OCI-LY1 (cell line): Measurements from ENCODE around the gene CIB4.

Experiments used
- H2AFZ ChIP-seq: fragments of 200-600 bp; sonication (generic), shearing (Covaris generic); 2 replicates; pipeline ENCODE4 v1.6.0; 2014; ENCODE audit warnings: antibody characterized with exemption, mild to moderate bottlenecking, low read length
- H3F3A ChIP-seq: fragments of 200-600 bp; sonication (generic), shearing (Covaris generic); 2 replicates; pipeline ENCODE4 v1.6.0; 2014; ENCODE audit warnings: mild to moderate bottlenecking, antibody characterized with exemption, low read length, moderate library complexity; ENCODE audit not compliant: insufficient read depth
- H3K27ac ChIP-seq: fragments of 200-600 bp; sonication (generic); 2 replicates; pipeline ENCODE4 v1.5.1; 2014; ENCODE audit warnings: low read length, mixed run types, mild to moderate bottlenecking, low read depth; ENCODE audit not compliant: poor library complexity, severe bottlenecking
- H3K27me3 ChIP-seq: fragments of 200-600 bp; sonication (generic); 2 replicates; pipeline ENCODE4 v1.6.0; 2014; ENCODE audit warnings: antibody characterized with exemption, mild to moderate bottlenecking, low read length, moderate library complexity; ENCODE audit not compliant: insufficient read depth
- H3K36me3 ChIP-seq: fragments of 200-600 bp; sonication (generic); 2 replicates; pipeline ENCODE4 v1.6.1; 2014; ENCODE audit warnings: mild to moderate bottlenecking, antibody characterized with exemption, low read length, moderate library complexity, mixed read lengths; ENCODE audit not compliant: insufficient read depth
- H3K4me1 ChIP-seq: fragments of 200-600 bp; sonication (generic); 2 replicates; pipeline ENCODE4 v1.5.1; 2014; ENCODE audit warnings: mild to moderate bottlenecking, low read length, moderate library complexity; ENCODE audit not compliant: insufficient read depth, severe bottlenecking
- H3K4me2 ChIP-seq: fragments of 200-600 bp; sonication (generic), shearing (Covaris generic); 2 replicates; pipeline ENCODE4 v1.6.1; 2014; ENCODE audit warnings: low read length
- H3K4me3 ChIP-seq: fragments of 200-600 bp; sonication (generic); 2 replicates; pipeline ENCODE4 v1.5.1; 2014; ENCODE audit warnings: low read length, low read depth, mild to moderate bottlenecking, mixed read lengths; ENCODE audit not compliant: poor library complexity, severe bottlenecking
- H3K79me2 ChIP-seq: fragments of 200-600 bp; shearing (Covaris generic); 2 replicates; pipeline ENCODE4 v1.6.1; 2016; ENCODE audit warnings: mixed run types, low read length, mixed read lengths; ENCODE audit not compliant: insufficient read depth
- H3K9ac ChIP-seq: fragments of 200-600 bp; sonication (generic), shearing (Covaris generic); 2 replicates; pipeline ENCODE4 v1.6.1; 2014; ENCODE audit warnings: mild to moderate bottlenecking, low read length, mixed read lengths
- H3K9me2 ChIP-seq: fragments of 200-600 bp; sonication (generic), shearing (Covaris generic); 2 replicates; pipeline ENCODE4 v1.6.1; 2014; ENCODE audit warnings: low read depth, mild to moderate bottlenecking, low read length, mixed read lengths
- H3K9me3 ChIP-seq: fragments of 200-600 bp; shearing (Covaris generic); 2 replicates; pipeline ENCODE4 v1.6.1; 2014; ENCODE audit warnings: low read length, mixed read lengths
- H4K20me1 ChIP-seq: fragments of 200-600 bp; sonication (generic), shearing (Covaris generic); 2 replicates; pipeline ENCODE4 v1.6.0; 2016; ENCODE audit warnings: mild to moderate bottlenecking, low read length; ENCODE audit not compliant: insufficient read depth
- EZH2 ChIP-seq: fragments of 200-600 bp; sonication (generic), shearing (Covaris generic); IDR thresholded peaks from 2 replicates; pipeline ENCODE4 v1.8.0; 2017; ENCODE audit warnings: borderline replicate concordance, mixed run types, mild to moderate bottlenecking, antibody characterized with exemption, low read length, moderate library complexity, mixed read lengths
- TF ChIP-seq, protein P1 (sequence below): fragments of 200-600 bp; sonication (generic), shearing (Covaris generic); IDR thresholded peaks from 2 replicates; pipeline ENCODE4 v1.5.1; 2017; ENCODE audit warnings: mild to moderate bottlenecking, antibody characterized with exemption, low read length, moderate library complexity, mixed read lengths

The CIB4 gene

DNA sequence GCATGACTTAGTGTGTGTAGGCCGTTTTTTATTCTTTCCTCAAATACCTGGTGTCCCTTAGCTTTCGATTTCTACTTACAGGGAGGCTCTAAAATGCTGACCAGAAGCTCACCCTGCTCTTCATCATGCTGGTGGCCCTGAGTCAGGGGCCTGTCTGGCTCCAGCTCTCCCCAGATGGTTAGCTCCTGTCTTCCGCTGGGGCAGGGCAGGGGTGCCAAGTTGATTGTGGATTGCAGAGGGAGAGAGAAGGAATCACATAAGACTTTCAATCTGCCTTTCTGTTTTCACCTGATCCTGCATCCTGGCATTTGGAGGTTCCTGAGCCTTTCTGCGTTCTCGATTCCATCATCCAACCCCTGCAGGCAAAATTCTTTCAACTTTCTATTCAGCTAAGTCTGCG, 4.2 kb downstream of the CIB4 start:
- TF ChIP-seq, protein P1, sequence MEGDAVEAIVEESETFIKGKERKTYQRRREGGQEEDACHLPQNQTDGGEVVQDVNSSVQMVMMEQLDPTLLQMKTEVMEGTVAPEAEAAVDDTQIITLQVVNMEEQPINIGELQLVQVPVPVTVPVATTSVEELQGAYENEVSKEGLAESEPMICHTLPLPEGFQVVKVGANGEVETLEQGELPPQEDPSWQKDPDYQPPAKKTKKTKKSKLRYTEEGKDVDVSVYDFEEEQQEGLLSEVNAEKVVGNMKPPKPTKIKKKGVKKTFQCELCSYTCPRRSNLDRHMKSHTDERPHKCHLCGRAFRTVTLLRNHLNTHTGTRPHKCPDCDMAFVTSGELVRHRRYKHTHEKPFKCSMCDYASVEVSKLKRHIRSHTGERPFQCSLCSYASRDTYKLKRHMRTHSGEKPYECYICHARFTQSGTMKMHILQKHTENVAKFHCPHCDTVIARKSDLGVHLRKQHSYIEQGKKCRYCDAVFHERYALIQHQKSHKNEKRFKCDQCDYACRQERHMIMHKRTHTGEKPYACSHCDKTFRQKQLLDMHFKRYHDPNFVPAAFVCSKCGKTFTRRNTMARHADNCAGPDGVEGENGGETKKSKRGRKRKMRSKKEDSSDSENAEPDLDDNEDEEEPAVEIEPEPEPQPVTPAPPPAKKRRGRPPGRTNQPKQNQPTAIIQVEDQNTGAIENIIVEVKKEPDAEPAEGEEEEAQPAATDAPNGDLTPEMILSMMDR, result no peak
- TF ChIP-seq EZH2, result no peak
- Histone ChIP-seq H3K36me3 (no peaks in the 10 kb centered on the region), H3K4me3 (no peak overlapping the region), H3K9me3 (no peaks in the 10 kb centered on the region), H4K20me1 (no peaks in the 10 kb centered on the region), H3K27ac (no peak overlapping the region), H3K9ac (no peak overlapping the region), H3K27me3 (0 out of 2 replicates have a peak, but pooled peaks cover 5% of the 10 kb centered on the region), H3K4me1 (no peaks in the 10 kb centered on the region), H3K79me2 (no peaks in the 10 kb centered on the region), H3K4me2 (no peak overlapping the region), H3K9me2 (no peaks in the 10 kb centered on the region), H2AFZ (no peak overlapping the region), H3F3A (no peaks in the 10 kb centered on the region)

- H3K36me3 ChIP-seq, result no peaks in the 10 kb centered on the region
- H3K4me2 ChIP-seq, result no peak overlapping the region
- no peak overlapping the region for H3K4me3 ChIP-seq
- TF ChIP-seq, protein P1, result no peak
- TF ChIP-seq EZH2, result no peak
- H3K79me2 ChIP-seq, result no peaks in the 10 kb centered on the region
- H3K27ac ChIP-seq, result no peak overlapping the region
- no peaks in the 10 kb centered on the region for H3F3A ChIP-seq
- H4K20me1 ChIP-seq, result no peaks in the 10 kb centered on the region
- no peak overlapping the region for H2AFZ ChIP-seq
- H3K9ac ChIP-seq, result no peak overlapping the region
- no peaks in the 10 kb centered on the region for H3K27me3 ChIP-seq
- H3K9me2 ChIP-seq, result no peaks in the 10 kb centered on the region
- no peaks in the 10 kb centered on the region for H3K4me1 ChIP-seq
- H3K9me3 ChIP-seq, result no peaks in the 10 kb centered on the region
These were observed 5.8 kb downstream of the CIB4 start for GRCh38 chr2:26635401-26635800.

DNA sequence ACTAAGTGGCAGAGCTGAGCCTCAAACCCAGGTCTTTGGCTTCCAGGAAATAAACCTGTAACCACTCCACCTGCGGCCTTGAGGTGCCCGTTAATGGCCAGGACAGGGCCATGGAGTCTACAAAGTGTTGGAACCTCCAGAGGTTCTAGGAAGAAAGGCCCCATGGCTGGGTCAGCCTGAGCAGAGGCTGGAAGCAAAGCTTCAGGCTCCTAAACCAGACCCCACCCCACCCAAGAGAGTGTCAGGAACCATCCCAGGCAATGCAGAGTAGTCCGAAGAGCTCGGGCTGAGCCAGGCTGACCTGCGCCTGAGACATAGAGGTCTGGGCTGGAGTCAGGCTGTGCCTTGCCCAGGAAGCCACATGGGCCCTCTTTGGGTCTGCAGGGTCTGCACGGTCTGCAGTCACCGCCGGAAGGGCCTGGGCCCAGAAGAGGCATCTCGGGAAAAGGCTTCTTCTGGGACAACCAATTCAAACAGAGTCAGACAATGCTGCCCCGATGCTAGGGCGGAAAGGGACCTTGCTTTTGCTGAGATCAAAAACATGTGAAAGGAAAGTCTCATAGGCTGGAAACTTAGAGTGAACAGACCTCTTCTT, 6.4 kb downstream of the CIB4 start:
- H4K20me1 ChIP-seq, result no peaks in the 10 kb centered on the region
- H3K36me3 ChIP-seq, result no peaks in the 10 kb centered on the region
- H3K27ac ChIP-seq, result no peak overlapping the region
- H3K4me2 ChIP-seq, result no peak overlapping the region
- H3K9me2 ChIP-seq, result no peaks in the 10 kb centered on the region
- TF ChIP-seq, protein P1, result no peak
- TF ChIP-seq EZH2, result no peak
- no peaks in the 10 kb centered on the region for H3F3A ChIP-seq
- H3K9me3 ChIP-seq, result no peaks in the 10 kb centered on the region
- H3K4me3 ChIP-seq, result no peak overlapping the region
- no peaks in the 10 kb centered on the region for H3K79me2 ChIP-seq
- H3K4me1 ChIP-seq, result no peaks in the 10 kb centered on the region
- no peaks in the 10 kb centered on the region for H3K27me3 ChIP-seq
- H2AFZ ChIP-seq, result no peak overlapping the region
- no peak overlapping the region for H3K9ac ChIP-seq
